ENCODE measurements around the gene QPRT.

GRCh38 chr16:29664091-29664921 lies 14.7 kb upstream of the QPRT start:
- TF ChIP-seq FOXP2 (optimal IDR thresholded peaks at IDR 0.05; ENCODE audit: control extremely low read depth, extremely low read length, insufficient read depth), result no peak
- TF ChIP-seq POLR2AphosphoS5 (IDR thresholded peaks at IDR 0.05; ENCODE audit: borderline replicate concordance, low read depth, low read length), result no peak
- no peak for TF ChIP-seq EZH2 (IDR thresholded peaks at IDR 0.05)
